Esophagus muscularis mucosa (tissue), 4 donors: Measurements from ENCODE around the gene DOCK4. TPM values are rescaled to one million over a fixed set of nuclear protein-coding genes. Genes with fewer than 3 reads are reported as not detected.

Experiments
- DNase-seq: peaks from one replicate; pipeline ENCODE4 v3.0.0-alpha.2; 2017; ENCODE audit errors: extremely low spot score
- H3K27ac ChIP-seq, 4 donors: fragments of 200-600 bp; sonication (generic); replicated peaks in 1 of 4; 1 replicate in 3 of 4; 2 replicates in 1 of 4; pipeline ENCODE4 v1.5.1; 2016 to 2019; ENCODE audit warnings: mild to moderate bottlenecking in 1 of 4
- H3K27me3 ChIP-seq, 4 donors: fragments of 200-600 bp; sonication (generic); one replicate each; pipeline versions ENCODE4 v1.5.1 to v1.6.0; 2016 to 2019
- H3K36me3 ChIP-seq, 4 donors: fragments of 200-600 bp; sonication (generic); one replicate each; pipeline ENCODE4 v1.5.1; 2016 to 2019
- H3K4me1 ChIP-seq, 4 donors: fragments of 200-600 bp; sonication (generic); one replicate each; pipeline ENCODE4 v1.5.1; 2016 to 2019
- H3K4me3 ChIP-seq, 4 donors: fragments of 200-600 bp; sonication (generic); 1 replicate in 2 of 4; 2 replicates in 2 of 4; pipeline ENCODE4 v1.5.1; 2016 to 2019; ENCODE audit warnings: mild to moderate bottlenecking in 4 of 4, moderate library complexity in 1 of 4
- H3K9me3 ChIP-seq, 4 donors: fragments of 200-600 bp; sonication (generic); 1 replicate in 3 of 4; 2 replicates in 1 of 4; pipeline ENCODE4 v1.5.1; 2016 to 2019
- EP300 ChIP-seq: sonication (generic); formaldehyde crosslinking; IDR thresholded peaks from one replicate; pipeline ENCODE4 v1.6.1; 2017; ENCODE audit warnings: antibody characterized with exemption
- POLR2A ChIP-seq: fragments of 450-650 bp; IDR thresholded peaks from one replicate; pipeline ENCODE4 v1.6.1; 2017; ENCODE audit warnings: antibody characterized with exemption, moderate library complexity, mild to moderate bottlenecking, low read depth
- POLR2AphosphoS5 ChIP-seq, 2 donors: sonication (generic); formaldehyde crosslinking; IDR thresholded peaks; one replicate each; pipeline ENCODE4 v1.6.1; 2017; ENCODE audit warnings: antibody characterized with exemption in 2 of 2
- WGBS: methylation state at CpG from one replicate; pipeline ENCODE4 v1.1.5; 2018; 5-methylcytosine and 5-hydroxymethylcytosine counted together
- intact Hi-C: fragments of 100-400 bp; cut with DNase I; formaldehyde crosslinking; loops from one replicate; pipeline ENCODE4 v1.15.1; 2023
- total RNA-seq, 4 donors: library from RNA; depleted of rRNA; stranded (reverse); fragments of >200 nt; gene quantifications; one replicate each; pipeline versions ENCODE4 v1.1.0 to v1.2.1, GENCODE V29; 2016
- TF ChIP-seq, protein P1 (sequence below), 3 experiments: fragments of 200-600 bp in 2 of 3; fragments of 450-650 bp in 1 of 3; sonication (generic) in 2 of 3; IDR thresholded peaks; one replicate each; pipeline ENCODE4 v1.5.1; 2017 to 2019; ENCODE audit warnings: antibody characterized with exemption in 3 of 3, mild to moderate bottlenecking in 2 of 3, moderate library complexity in 1 of 3

The DOCK4 gene
- total RNA-seq, 4 donors from 2014 or later = 14.0 to 25.3 (median 18.8) TPM

DNA sequence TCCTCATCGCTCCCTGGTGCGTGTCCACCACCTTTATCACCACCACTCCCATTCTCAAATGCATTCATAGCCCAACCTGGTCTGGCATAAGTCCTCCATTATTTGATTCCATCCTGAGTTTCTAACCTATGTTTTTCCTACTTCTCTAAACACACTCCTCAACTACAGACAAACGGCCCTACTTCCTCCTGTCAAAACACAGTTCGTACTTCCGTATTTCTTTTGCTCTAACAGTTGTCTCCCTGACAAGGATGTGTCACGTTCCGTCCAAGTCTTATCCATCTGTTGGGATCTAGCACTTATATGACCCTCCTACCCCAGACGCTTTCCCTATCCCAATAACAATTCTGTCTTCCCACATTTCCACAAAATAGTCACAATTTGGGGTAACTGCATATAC lies 46.8 kb downstream of the DOCK4 start:
- 88% methylated on average over 8 of the region's 8 CpGs for WGBS
- peaks cover 20 to 40% (median 27%) of the 10 kb centered on the region in 4 donors for H3K4me1 ChIP-seq
- H3K27ac ChIP-seq = no peak overlapping the region
- no peaks in the 10 kb centered on the region for H3K9me3 ChIP-seq
- intact Hi-C loops = no loop called here
- TF ChIP-seq EP300 (no peak), POLR2A (no peak), POLR2AphosphoS5 (IDR thresholded peaks at IDR 0.05) (no peak)
- TF ChIP-seq, protein P1, sequence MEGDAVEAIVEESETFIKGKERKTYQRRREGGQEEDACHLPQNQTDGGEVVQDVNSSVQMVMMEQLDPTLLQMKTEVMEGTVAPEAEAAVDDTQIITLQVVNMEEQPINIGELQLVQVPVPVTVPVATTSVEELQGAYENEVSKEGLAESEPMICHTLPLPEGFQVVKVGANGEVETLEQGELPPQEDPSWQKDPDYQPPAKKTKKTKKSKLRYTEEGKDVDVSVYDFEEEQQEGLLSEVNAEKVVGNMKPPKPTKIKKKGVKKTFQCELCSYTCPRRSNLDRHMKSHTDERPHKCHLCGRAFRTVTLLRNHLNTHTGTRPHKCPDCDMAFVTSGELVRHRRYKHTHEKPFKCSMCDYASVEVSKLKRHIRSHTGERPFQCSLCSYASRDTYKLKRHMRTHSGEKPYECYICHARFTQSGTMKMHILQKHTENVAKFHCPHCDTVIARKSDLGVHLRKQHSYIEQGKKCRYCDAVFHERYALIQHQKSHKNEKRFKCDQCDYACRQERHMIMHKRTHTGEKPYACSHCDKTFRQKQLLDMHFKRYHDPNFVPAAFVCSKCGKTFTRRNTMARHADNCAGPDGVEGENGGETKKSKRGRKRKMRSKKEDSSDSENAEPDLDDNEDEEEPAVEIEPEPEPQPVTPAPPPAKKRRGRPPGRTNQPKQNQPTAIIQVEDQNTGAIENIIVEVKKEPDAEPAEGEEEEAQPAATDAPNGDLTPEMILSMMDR (IDR thresholded peaks at IDR 0.05) = no peak
- H3K27me3 ChIP-seq = no peaks in the 10 kb centered on the region
- DNase-seq = no peak
- H3K36me3 ChIP-seq = no peaks in the 10 kb centered on the region
- H3K4me3 ChIP-seq = no peak overlapping the region

DNA sequence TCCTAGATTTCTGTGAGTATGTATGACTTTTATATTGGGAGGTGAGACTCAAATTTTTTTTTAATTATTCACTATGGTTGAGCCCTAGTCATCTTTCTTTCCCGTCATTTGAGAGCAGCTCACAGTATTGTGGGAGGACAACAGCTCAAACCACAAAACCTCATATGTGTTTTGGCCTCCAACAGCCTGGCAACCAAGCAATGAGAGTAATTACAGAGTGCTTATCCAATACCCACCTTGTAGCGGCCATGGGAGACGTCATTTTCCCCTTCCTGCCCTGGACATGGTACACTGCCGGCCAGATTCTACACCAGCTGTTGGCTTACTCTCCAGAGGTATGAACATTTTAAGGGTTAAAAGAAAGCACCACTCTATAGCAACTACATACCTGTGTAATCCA lies 49.1 kb downstream of the DOCK4 start:
- WGBS = 58% methylated on average over 4 of the region's 4 CpGs
- TF ChIP-seq EP300 = no peak
- TF ChIP-seq POLR2AphosphoS5 (IDR thresholded peaks at IDR 0.05) = no peak
- TF ChIP-seq POLR2A = no peak
- TF ChIP-seq, protein P1 (IDR thresholded peaks at IDR 0.05) = no peak

DNA sequence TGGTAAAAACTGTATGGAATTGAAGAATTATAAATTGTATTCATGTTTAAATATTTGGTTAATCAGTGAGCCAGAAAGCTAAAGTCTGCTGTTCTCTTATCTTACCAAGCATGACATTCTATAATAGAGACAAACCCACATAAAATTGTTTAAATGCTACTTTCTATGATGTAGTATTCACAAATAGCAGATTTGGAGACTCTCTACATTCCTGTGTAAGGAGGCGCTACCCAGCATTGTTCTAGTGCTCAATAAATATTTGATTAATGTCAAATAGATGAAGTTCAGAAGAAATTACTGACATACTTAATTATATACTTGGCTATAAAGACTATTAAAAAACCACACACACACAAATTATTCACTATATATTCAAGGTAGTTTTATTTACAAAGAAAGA lies 49.8 kb downstream of the DOCK4 start:
- Histone ChIP-seq H3K27me3 (no peaks in the 10 kb centered on the region), H3K4me3 (no peak overlapping the region), H3K27ac (no peak overlapping the region), H3K9me3 (no peaks in the 10 kb centered on the region), H3K36me3 (no peaks in the 10 kb centered on the region), H3K4me1 (peaks cover 8 to 20% (median 13%) of the 10 kb centered on the region in 4 donors)
- intact Hi-C loops = no loop called here
- TF ChIP-seq, protein P1 (IDR thresholded peaks at IDR 0.05) = no peak
- TF ChIP-seq POLR2A (no peak), EP300 (no peak), POLR2AphosphoS5 (IDR thresholded peaks at IDR 0.05) (no peak)
- WGBS = 97% methylated on average over 1 of the region's 1 CpG
- DNase-seq = no peak

More for the DNA sequence above, 49.1 kb downstream of the DOCK4 start:
- peaks cover 12 to 26% (median 19%) of the 10 kb centered on the region in 4 donors for H3K4me1 ChIP-seq
- no peak overlapping the region for H3K27ac ChIP-seq
- intact Hi-C loops = no loop called here
- no peak overlapping the region for H3K4me3 ChIP-seq
- no peaks in the 10 kb centered on the region for H3K36me3 ChIP-seq
- no peaks in the 10 kb centered on the region for H3K27me3 ChIP-seq
- no peaks in the 10 kb centered on the region for H3K9me3 ChIP-seq
- no peak for DNase-seq

DNA sequence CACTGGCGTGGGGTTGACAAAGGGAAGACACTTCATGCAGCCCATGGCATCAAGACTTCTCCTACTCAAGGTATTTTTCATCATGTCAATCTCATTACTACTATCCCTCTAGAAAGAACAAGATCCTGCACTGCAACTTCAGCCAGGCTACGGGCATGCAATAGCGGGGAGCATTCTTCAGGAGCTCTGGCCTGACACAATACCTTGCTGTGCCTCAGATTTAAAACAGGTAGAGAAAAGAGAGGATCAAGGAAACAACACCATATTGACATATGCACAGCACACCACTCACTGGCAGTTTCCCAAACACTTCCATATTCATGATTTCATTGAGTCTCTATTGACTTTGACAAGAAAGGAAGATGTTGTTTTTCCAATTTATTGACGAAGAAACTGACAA lies 51.5 kb downstream of the DOCK4 start:
- Histone ChIP-seq H3K9me3 (no peaks in the 10 kb centered on the region), H3K4me1 (peaks cover 0 to 4% (median 0%) of the 10 kb centered on the region in 4 donors), H3K27me3 (no peaks in the 10 kb centered on the region), H3K27ac (no peak overlapping the region), H3K36me3 (no peaks in the 10 kb centered on the region), H3K4me3 (no peak overlapping the region)
- WGBS = 70% methylated on average over 4 of the region's 4 CpGs
- no peak for DNase-seq
- TF ChIP-seq EP300 (no peak), POLR2A (no peak), POLR2AphosphoS5 (IDR thresholded peaks at IDR 0.05) (no peak)
- TF ChIP-seq, protein P1 (IDR thresholded peaks at IDR 0.05) = no peak
- intact Hi-C loops = no loop called here

- 88% methylated on average over 2 of the region's 2 CpGs for WGBS
- TF ChIP-seq POLR2A (no peak), EP300 (no peak), POLR2AphosphoS5 (IDR thresholded peaks at IDR 0.05) (no peak)
- TF ChIP-seq, protein P1 (IDR thresholded peaks at IDR 0.05) = no peak
- no peaks in the 10 kb centered on the region for H3K36me3 ChIP-seq
- H3K27me3 ChIP-seq = no peaks in the 10 kb centered on the region
- H3K4me3 ChIP-seq = no peak overlapping the region
- H3K4me1 ChIP-seq = no peaks in the 10 kb centered on the region
- H3K27ac ChIP-seq = no peak overlapping the region
- no peaks in the 10 kb centered on the region for H3K9me3 ChIP-seq
- intact Hi-C loops = no loop called here
- no peak for DNase-seq
These were observed 54.0 kb downstream of the DOCK4 start for GRCh38 chr7:112152186-112152585.
